Vagina (tissue), 2 donors: Measurements from ENCODE around the gene ZNF521. TPM values are rescaled to one million over a fixed set of nuclear protein-coding genes. Genes with fewer than 3 reads are reported as not detected.
"Not testable (repeated sequence)": the region's sequence is repeated elsewhere in the genome, so short reads cannot be mapped to it uniquely, and the experiment has no call there.

ENCODE experiments used
- DNase-seq, 2 donors: peaks; one replicate each; pipeline ENCODE4 v3.0.0-alpha.2; 2017; ENCODE audit errors: extremely low spot score in 2 of 2
- H3K27ac ChIP-seq: fragments of 200-600 bp; sonication (generic); one replicate; pipeline ENCODE4 v1.5.1; 2019
- H3K27me3 ChIP-seq: fragments of 200-600 bp; sonication (generic); one replicate; pipeline ENCODE4 v1.5.1; 2019
- H3K36me3 ChIP-seq, 2 donors: fragments of 200-600 bp; sonication (generic); one replicate each; pipeline ENCODE4 v1.5.1; 2017 to 2019
- H3K4me1 ChIP-seq: fragments of 200-600 bp; sonication (generic); one replicate; pipeline ENCODE4 v1.5.1; 2019
- H3K4me3 ChIP-seq, 2 donors: fragments of 200-600 bp; sonication (generic); 1 replicate in 1 of 2; 2 replicates in 1 of 2; pipeline ENCODE4 v1.5.1; 2016 to 2019
- H3K9me3 ChIP-seq: fragments of 200-600 bp; sonication (generic); one replicate; pipeline ENCODE4 v1.5.1; 2019
- CTCF ChIP-seq, 3 experiments: fragments of 450-650 bp in 2 of 3; fragments of 200-600 bp in 1 of 3; sonication (generic) in 1 of 3; IDR thresholded peaks; one replicate each; pipeline ENCODE4 v1.5.1; 2017 to 2019; ENCODE audit warnings: antibody characterized with exemption in 3 of 3, mild to moderate bottlenecking in 2 of 3, moderate library complexity in 2 of 3
- POLR2A ChIP-seq, 2 donors: fragments of 450-650 bp; IDR thresholded peaks; one replicate each; pipeline ENCODE4 v1.6.1; 2017; ENCODE audit warnings: antibody characterized with exemption in 2 of 2, mild to moderate bottlenecking in 2 of 2, moderate library complexity in 2 of 2
- POLR2AphosphoS5 ChIP-seq, 2 donors: sonication (generic); formaldehyde crosslinking; IDR thresholded peaks; one replicate each; pipeline ENCODE4 v1.9.0; 2017; ENCODE audit warnings: antibody characterized with exemption in 2 of 2, mild to moderate bottlenecking in 2 of 2, low read depth in 1 of 2; ENCODE audit not compliant: insufficient read depth in 1 of 2
- intact Hi-C: fragments of 100-400 bp; cut with DNase I; formaldehyde crosslinking; loops from one replicate; pipeline ENCODE4 v1.15.1; 2023
- total RNA-seq: library from RNA; depleted of rRNA; stranded (reverse); fragments of >200 nt; gene quantifications from one replicate; pipeline ENCODE4 v1.2.3, GENCODE V29; 2016

ZNF521 gene
- total RNA-seq, 1 donor from 2014 or later: 18.7 TPM

- H3K36me3 ChIP-seq: no peaks in the 10 kb centered on the region
- H3K4me1 ChIP-seq: no peaks in the 10 kb centered on the region
- H3K9me3 ChIP-seq: no peaks in the 10 kb centered on the region
- no peak for DNase-seq
- H3K27ac ChIP-seq: no peak overlapping the region
- H3K4me3 ChIP-seq: no peak overlapping the region
- H3K27me3 ChIP-seq: no peaks in the 10 kb centered on the region
- TF ChIP-seq POLR2AphosphoS5 (IDR thresholded peaks at IDR 0.05; ENCODE audit: insufficient read depth in 1 of 2, low read depth in 1 of 2) (no peak), POLR2A (IDR thresholded peaks at IDR 0.05) (no peak), CTCF (IDR thresholded peaks at IDR 0.05) (no peak)
- intact Hi-C loops: no loop called here
Measured at GRCh38 chr18:25033747-25034471, 318.1 kb downstream of the ZNF521 start.

- H3K27me3 ChIP-seq, H3K9me3 ChIP-seq, H3K4me3 ChIP-seq, H3K36me3 ChIP-seq, intact Hi-C loops, H3K27ac ChIP-seq, DNase-seq, H3K4me1 ChIP-seq: not testable (repeated sequence)
Measured at GRCh38 chr18:25033175-25033574, 318.8 kb downstream of the ZNF521 start.

- Histone ChIP-seq H3K4me1 (no peaks in the 10 kb centered on the region), H3K36me3 (no peaks in the 10 kb centered on the region), H3K4me3 (no peak overlapping the region), H3K27me3 (no peaks in the 10 kb centered on the region), H3K27ac (no peak overlapping the region), H3K9me3 (no peaks in the 10 kb centered on the region)
- intact Hi-C loops: no loop called here
- TF ChIP-seq CTCF (IDR thresholded peaks at IDR 0.05): no peak
- no peak for TF ChIP-seq POLR2A (IDR thresholded peaks at IDR 0.05)
- TF ChIP-seq POLR2AphosphoS5 (IDR thresholded peaks at IDR 0.05; ENCODE audit: insufficient read depth in 1 of 2, low read depth in 1 of 2): no peak
- DNase-seq: no peak
Measured at GRCh38 chr18:25029802-25030201, 322.2 kb downstream of the ZNF521 start.

- no peaks in the 10 kb centered on the region for H3K27me3 ChIP-seq
- H3K4me1 ChIP-seq: no peaks in the 10 kb centered on the region
- H3K27ac ChIP-seq: no peak overlapping the region
- no peaks in the 10 kb centered on the region for H3K36me3 ChIP-seq
- intact Hi-C loops: no loop called here
- H3K4me3 ChIP-seq: no peak overlapping the region
- no peaks in the 10 kb centered on the region for H3K9me3 ChIP-seq
- no peak for DNase-seq
- TF ChIP-seq POLR2AphosphoS5 (IDR thresholded peaks at IDR 0.05; ENCODE audit: insufficient read depth in 1 of 2, low read depth in 1 of 2) (no peak), CTCF (IDR thresholded peaks at IDR 0.05) (no peak), POLR2A (IDR thresholded peaks at IDR 0.05) (no peak)
Measured at GRCh38 chr18:25019931-25020330, 332.0 kb downstream of the ZNF521 start.

GRCh38 chr18:25019086-25019860 is 332.7 kb downstream of the ZNF521 start:
- intact Hi-C loops: no loop called here
- no peak overlapping the region for H3K4me3 ChIP-seq
- no peak for TF ChIP-seq POLR2A (IDR thresholded peaks at IDR 0.05)
- TF ChIP-seq POLR2AphosphoS5 (IDR thresholded peaks at IDR 0.05; ENCODE audit: insufficient read depth in 1 of 2, low read depth in 1 of 2): no peak
- no peak for TF ChIP-seq CTCF (IDR thresholded peaks at IDR 0.05)
- no peak overlapping the region for H3K27ac ChIP-seq
- no peaks in the 10 kb centered on the region for H3K27me3 ChIP-seq
- no peaks in the 10 kb centered on the region for H3K4me1 ChIP-seq
- no peak for DNase-seq
- H3K36me3 ChIP-seq: no peaks in the 10 kb centered on the region
- no peaks in the 10 kb centered on the region for H3K9me3 ChIP-seq
